Glomerular visceral epithelial cell (primary cell): Measurements from ENCODE around the gene ZNF850.

Experiments used
- DNase-seq: peaks from one replicate; pipeline ENCODE4 v3.0.0-alpha.2; 2016; ENCODE audit errors: extremely low spot score

ZNF850 gene

GRCh38 chr19:36688058-36688457, 84.5 kb downstream of the ZNF850 start:
- DNase-seq = no peak

GRCh38 chr19:36687214-36688056, 85.2 kb downstream of the ZNF850 start, which contains the start of gene ZNF567:
Gene ZNF567 (plus strand): TSS chr19:36687612. CDS start chr19:36694868, 7,256 bp downstream.
- peak; percentile 96 for DNase-seq

DNA sequence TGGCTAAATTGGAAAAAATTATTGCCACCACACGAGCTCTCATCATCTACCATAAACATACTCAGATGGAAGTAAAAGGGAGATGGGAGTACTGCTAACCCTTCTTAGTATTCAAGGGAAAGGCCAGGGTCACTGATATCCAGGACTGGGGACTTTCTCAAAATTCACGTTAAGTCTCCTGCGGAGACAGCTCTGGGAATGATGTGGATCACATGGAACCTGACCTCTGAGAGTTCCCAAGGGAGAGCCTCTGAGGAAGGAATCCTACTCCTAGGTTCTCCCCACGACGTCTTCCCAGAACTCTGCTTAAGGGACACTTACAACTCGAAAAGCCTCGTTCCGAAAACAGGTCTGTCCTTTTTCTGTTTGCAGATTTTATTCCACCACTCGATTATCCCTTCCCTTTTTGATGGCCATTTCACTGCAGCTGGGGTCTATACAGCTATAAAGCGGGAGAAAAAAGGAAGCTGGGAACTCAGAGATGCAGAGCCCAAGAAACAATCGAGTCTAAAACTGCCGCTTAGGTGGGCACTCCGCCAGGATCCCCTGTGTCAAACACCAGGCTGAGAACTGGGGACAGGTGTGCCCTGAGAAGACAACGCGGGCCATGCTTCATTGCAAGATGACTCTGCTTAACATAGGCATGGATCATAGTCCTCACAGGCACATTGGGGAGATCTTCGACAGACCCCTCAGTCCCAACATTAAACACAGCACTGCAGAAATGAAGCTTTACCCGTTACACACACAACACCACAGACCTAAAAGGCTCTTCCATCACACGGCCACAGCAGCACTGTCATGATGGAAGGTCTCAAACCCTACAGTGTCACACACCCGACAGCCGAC, 86.0 kb downstream of the ZNF850 start:
- DNase-seq = peak; percentile 16

DNA sequence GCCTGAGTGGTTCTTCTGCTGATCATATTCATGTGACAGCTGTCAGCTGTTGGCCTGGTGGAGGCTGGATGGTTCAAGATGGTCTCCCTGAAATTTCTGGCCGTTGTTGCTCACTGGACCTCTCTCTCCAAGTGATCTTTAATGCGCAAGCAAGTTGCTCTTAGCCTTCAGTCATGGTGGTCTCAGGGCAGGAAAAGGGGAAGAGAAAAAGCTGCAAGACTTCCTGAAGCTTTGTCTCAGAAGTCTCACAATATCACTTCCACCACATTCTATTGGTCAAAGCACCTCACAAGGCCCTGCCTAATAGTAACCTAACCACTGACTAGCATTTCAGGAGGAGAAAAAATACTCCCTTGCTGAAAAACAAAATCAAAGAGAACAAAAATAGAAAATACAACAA, 86.8 kb downstream of the ZNF850 start:
- DNase-seq = no peak

- DNase-seq = no peak
Observed at GRCh38 chr19:36679455-36679854, 93.2 kb downstream of the ZNF850 start.

- no peak for DNase-seq
Observed at GRCh38 chr19:36674201-36674600, 98.4 kb downstream of the ZNF850 start.

- no peak for DNase-seq
Observed at GRCh38 chr19:36672368-36672767, 100.2 kb downstream of the ZNF850 start.

DNA sequence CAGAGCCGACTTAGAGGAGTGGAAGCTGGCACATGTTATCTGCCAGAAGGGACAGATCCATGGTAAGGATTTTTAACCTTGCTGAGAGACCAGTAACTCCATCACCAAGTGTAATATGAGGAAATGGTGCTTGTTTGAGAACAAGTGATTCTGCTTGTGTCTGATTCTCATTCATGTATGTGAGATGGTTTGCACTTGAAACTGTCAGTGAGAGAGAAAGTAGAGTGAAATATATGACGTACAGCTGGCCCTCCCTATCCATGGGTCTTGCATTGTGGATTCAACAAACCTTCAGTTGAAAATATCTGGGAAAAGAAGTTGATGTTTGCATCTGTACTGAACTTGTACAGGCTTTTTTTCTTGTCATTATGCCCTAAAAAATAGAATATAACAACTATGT, 104.0 kb downstream of the ZNF850 start:
- DNase-seq = no peak

DNA sequence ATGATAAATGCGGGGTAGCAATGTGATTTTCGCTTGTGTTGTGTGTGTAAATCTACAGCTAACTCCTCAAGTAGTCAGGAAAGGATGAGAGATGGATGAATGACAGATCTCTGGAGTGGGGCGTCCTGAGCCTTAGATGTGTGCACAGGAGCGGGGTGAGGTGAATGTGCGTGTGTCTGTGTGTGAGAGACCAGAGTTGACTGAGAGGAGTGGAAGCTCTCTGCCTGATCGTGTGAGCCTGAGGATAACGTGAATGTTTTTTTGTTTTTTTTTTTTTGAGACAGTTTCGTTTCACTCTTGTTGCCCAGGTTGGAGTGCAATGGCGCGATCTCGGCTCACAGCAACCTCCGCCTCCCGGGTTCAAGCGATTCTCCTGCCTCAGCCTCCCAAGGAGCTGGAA, 106.8 kb downstream of the ZNF850 start:
- no peak for DNase-seq
